Activated T-cell treated with anti-CD3 and anti-CD28 coated beads for 48 hours (primary cell): Measurements from ENCODE around the gene RACK1.
A peak's percentile ranks its signal among the peaks of the same experiment; 100 is the strongest.

ENCODE experiments used
- DNase-seq: peaks from one replicate; pipeline ENCODE4 v3.0.0-alpha.2; 2020; ENCODE audit warnings: low read depth

Gene RACK1

GRCh38 chr5:181195249-181195761 lies 48.4 kb downstream of the RACK1 start:
- DNase-seq = no peak

DNA sequence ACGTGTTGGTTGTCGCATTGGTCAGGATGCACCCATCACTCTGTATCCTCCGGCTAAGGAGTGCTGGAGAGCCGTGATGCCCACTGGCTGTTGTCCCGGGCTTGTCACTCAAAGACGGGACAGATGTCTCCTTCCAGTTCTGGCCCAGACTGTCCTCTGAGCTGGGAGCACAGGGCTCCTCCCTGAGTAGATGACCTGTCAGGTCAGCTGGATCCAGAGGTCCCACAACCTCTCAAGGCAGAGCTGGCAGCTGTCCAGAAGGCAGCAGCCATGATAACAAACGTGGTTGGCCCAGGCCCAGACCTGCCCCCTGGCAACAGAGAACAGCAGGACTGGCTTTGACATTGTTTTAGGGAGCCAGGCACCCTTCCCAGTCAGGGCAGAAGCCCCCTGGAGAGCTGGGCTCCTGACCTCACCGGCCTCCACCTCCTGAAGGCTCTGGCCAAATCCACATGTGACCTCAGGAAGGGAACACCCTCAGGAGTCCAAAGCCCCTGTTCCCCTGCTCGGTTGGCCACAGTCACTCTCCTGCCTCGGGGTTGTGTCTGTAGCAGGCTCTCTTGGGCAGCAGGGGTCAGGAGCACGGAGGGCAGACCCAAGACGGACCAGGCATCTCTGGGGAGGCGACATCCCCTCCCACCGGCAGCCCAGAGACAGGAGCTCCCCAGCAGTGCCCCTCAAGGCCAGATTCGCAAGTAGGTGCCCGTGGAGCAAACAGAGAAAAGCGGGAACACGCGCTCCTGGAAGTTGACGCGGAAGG lies 49.0 kb downstream of the RACK1 start:
- DNase-seq = no peak

- no peak for DNase-seq
Observed at GRCh38 chr5:181193656-181194055, 50.0 kb downstream of the RACK1 start.

- no peak for DNase-seq
Observed at GRCh38 chr5:181192337-181193046, 51.2 kb downstream of the RACK1 start.

GRCh38 chr5:181191526-181192336 lies 52.0 kb downstream of the RACK1 start:
- DNase-seq = peak; percentile 96

- peak; percentile 45 for DNase-seq
Observed at GRCh38 chr5:181190711-181191525, 52.8 kb downstream of the RACK1 start.

DNA sequence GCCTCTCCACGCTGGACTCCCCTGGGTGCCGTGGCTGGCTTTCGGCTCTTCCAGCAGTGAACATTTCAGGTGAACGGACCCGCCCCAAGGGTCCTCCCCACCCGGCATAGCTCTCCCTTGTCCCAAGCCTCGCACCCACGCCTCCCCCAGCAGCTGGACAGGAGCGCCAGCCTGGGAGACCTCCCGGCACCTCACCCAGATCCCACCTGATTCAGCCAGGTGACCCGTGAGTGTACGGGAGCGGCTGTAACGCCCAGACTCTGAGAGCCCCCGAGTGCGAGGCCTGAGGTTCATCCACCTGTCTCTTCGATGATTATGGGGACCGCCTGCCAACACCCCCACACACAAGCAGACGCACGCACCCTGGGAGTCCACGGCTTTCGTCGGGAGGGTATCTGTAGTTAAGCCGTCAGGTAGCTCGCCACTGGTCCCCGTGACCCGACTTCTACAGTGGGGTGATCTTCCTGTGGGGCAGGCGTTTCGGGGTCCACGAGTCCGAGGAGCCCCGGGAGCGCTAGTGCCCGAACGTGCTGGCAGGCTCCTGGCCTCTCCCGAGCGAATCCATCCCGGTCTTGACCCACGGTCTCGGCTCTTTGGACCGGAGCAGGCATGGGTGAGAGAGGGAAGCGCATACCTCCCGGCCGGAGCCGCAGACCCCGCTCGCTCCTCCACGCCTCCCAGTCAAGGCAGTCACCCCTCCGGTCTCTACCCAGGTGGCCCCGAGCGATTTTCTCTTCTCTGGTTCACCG lies 53.6 kb downstream of the RACK1 start:
- DNase-seq = peak; percentile 28

GRCh38 chr5:181189363-181189961 lies 54.2 kb downstream of the RACK1 start:
- peak; percentile 60 for DNase-seq

DNA sequence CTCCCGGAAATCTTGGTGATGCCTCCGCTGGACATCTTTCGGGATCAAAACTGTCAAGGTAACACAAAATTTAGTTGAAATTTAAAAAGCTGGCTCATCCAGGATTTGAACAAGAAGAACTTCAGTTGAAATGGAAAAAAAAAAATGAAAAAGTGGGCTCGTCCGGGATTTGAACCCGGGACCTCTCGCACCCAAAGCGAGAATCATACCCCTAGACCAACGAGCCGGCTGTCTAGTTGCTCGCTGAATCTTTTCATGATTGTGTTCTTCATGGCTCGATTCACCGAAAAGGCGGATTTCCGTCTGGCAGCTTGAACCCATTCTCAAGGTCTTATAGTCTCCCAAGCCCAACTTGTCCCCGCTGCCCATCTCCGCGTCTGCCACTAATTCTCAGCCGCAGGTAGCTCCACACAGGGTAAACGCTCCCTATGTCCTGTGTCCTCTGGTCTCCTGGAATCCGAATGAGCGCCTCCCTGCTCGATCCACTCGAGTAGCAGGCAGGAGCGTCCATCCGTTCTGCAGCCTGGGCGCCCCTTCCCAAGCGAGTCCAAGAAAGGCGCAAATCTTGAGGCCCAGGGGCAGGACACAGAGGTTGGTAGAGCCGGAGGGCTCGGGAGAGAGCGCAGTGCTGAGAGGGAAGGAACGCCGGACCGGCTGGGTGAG lies 54.9 kb downstream of the RACK1 start:
- DNase-seq = peak; percentile 76

GRCh38 chr5:181187500-181188213 lies 56.0 kb downstream of the RACK1 start:
- DNase-seq = peak; percentile 77

- DNase-seq = no peak
Observed at GRCh38 chr5:181186986-181187499, 56.7 kb downstream of the RACK1 start.
